HEK293 (cell line): ENCODE measurements around the gene MAP1LC3A.

Source experiments
- CTCF ChIA-PET: fragments of 350-600 bp; formaldehyde crosslinking; extraction: SDS; loops from one replicate; lab custom pipeline; 2021; ENCODE audit warnings: antibody characterized with exemption; lab: Yijun Ruan, JAX
- POLR2A ChIA-PET: fragments of 300-600 bp; formaldehyde crosslinking; extraction: SDS; loops from one replicate; lab custom pipeline; 2020; ENCODE audit warnings: antibody characterized with exemption, inconsistent platforms; lab: Yijun Ruan, JAX
- H3K27ac ChIP-seq: fragments of 200-500 bp; sonication (Bioruptor generic); 2 replicates; pipeline ENCODE4 v1.5.1; 2014; ENCODE audit warnings: low read depth, low read length, control low read depth, inconsistent platforms; ENCODE audit errors: extremely low read depth
- H3K36me3 ChIP-seq, 2 experiments: fragments of 200-500 bp in 1 of 2; sonication (Bioruptor generic) in 1 of 2; 1 replicate in 1 of 2; 2 replicates in 1 of 2; pipeline ENCODE4 v1.5.1; 2014 to 2017; ENCODE audit warnings: inconsistent platforms in 2 of 2, low read length in 2 of 2; ENCODE audit not compliant: control insufficient read depth in 2 of 2, insufficient read depth in 1 of 2
- H3K4me1 ChIP-seq: fragments of 200-500 bp; sonication (Bioruptor generic); 2 replicates; pipeline ENCODE4 v1.5.1; 2014; ENCODE audit warnings: mild to moderate bottlenecking, low read length, inconsistent platforms; ENCODE audit not compliant: control insufficient read depth, insufficient read depth
- H3K4me3 ChIP-seq: 2 replicates; pipeline ENCODE4 v1.5.1; 2011; ENCODE audit warnings: low read depth, mild to moderate bottlenecking, control low read depth, low read length, moderate library complexity
- H3K9me3 ChIP-seq: fragments of 200-500 bp; sonication (Bioruptor generic); 2 replicates; pipeline ENCODE4 v1.5.1; 2014; ENCODE audit warnings: low read depth, low read length, inconsistent platforms; ENCODE audit not compliant: control insufficient read depth, insufficient read depth
- BCL6B ChIP-seq: fragments of 450-650 bp; formaldehyde crosslinking; IDR thresholded peaks from 2 replicates; pipeline ENCODE4 v1.5.1; 2017; ENCODE audit warnings: missing biosample characterization, missing genetic modification characterization
- HOXC10 ChIP-seq: sonication (generic); formaldehyde crosslinking; IDR thresholded peaks from 2 replicates; pipeline ENCODE4 v1.8.1; 2023; ENCODE audit warnings: mild to moderate bottlenecking, missing genetic modification reagents
- KLF8 ChIP-seq: fragments of 450-650 bp; formaldehyde crosslinking; IDR thresholded peaks from 2 replicates; pipeline ENCODE4 v1.5.1; 2016; ENCODE audit warnings: missing biosample characterization, missing genetic modification characterization
- PRDM4 ChIP-seq: fragments of 450-650 bp; formaldehyde crosslinking; IDR thresholded peaks from 2 replicates; pipeline ENCODE4 v1.5.1; 2017; ENCODE audit warnings: missing biosample characterization, missing genetic modification characterization
- REST ChIP-seq: fragments of 450-650 bp; formaldehyde crosslinking; IDR thresholded peaks from 2 replicates; pipeline ENCODE4 v1.5.1; 2016; ENCODE audit warnings: missing biosample characterization, missing genetic modification characterization
- ZBTB17 ChIP-seq: fragments of 450-650 bp; formaldehyde crosslinking; IDR thresholded peaks from 2 replicates; pipeline ENCODE4 v1.5.1; 2016; ENCODE audit warnings: missing biosample characterization, missing genetic modification characterization
- ZBTB21 ChIP-seq: fragments of 450-650 bp; formaldehyde crosslinking; IDR thresholded peaks from 2 replicates; pipeline ENCODE4 v1.5.1; 2017; ENCODE audit warnings: missing biosample characterization, missing genetic modification characterization
- ZFP41 ChIP-seq: fragments of 450-650 bp; formaldehyde crosslinking; IDR thresholded peaks from 2 replicates; pipeline ENCODE4 v1.5.1; 2016; ENCODE audit warnings: missing biosample characterization, missing genetic modification characterization, borderline replicate concordance
- ZNF157 ChIP-seq: fragments of 450-650 bp; formaldehyde crosslinking; IDR thresholded peaks from 2 replicates; pipeline ENCODE4 v1.5.1; 2016; ENCODE audit warnings: missing biosample characterization, missing genetic modification characterization
- ZNF175 ChIP-seq: fragments of 450-650 bp; formaldehyde crosslinking; IDR thresholded peaks from 2 replicates; pipeline ENCODE4 v1.5.1; 2016; ENCODE audit warnings: missing biosample characterization, missing genetic modification characterization
- ZNF19 ChIP-seq: fragments of 450-650 bp; formaldehyde crosslinking; IDR thresholded peaks from 2 replicates; pipeline ENCODE4; 2016; ENCODE audit warnings: missing biosample characterization, missing genetic modification characterization, low read depth
- ZNF202 ChIP-seq: fragments of 450-650 bp; formaldehyde crosslinking; IDR thresholded peaks from 2 replicates; pipeline ENCODE4 v1.5.1; 2016; ENCODE audit warnings: missing biosample characterization, missing genetic modification characterization, borderline replicate concordance
- ZNF24 ChIP-seq: fragments of 450-650 bp; formaldehyde crosslinking; IDR thresholded peaks from 2 replicates; pipeline ENCODE4 v1.5.1; 2016; ENCODE audit warnings: missing biosample characterization, missing genetic modification characterization
- ZNF26 ChIP-seq: fragments of 450-650 bp; formaldehyde crosslinking; IDR thresholded peaks from 2 replicates; pipeline ENCODE4 v1.5.1; 2016; ENCODE audit warnings: missing biosample characterization, missing genetic modification characterization
- ZNF292 ChIP-seq: fragments of 450-650 bp; formaldehyde crosslinking; IDR thresholded peaks from 2 replicates; pipeline ENCODE4 v1.5.1; 2016; ENCODE audit warnings: low read depth, missing biosample characterization, missing genetic modification characterization, borderline replicate concordance
- ZNF302 ChIP-seq: fragments of 450-650 bp; formaldehyde crosslinking; IDR thresholded peaks from 2 replicates; pipeline ENCODE4 v1.5.1; 2016; ENCODE audit warnings: missing biosample characterization, missing genetic modification characterization, low read depth
- ZNF596 ChIP-seq: fragments of 450-650 bp; IDR thresholded peaks from 2 replicates; pipeline ENCODE4 v1.5.0; 2018; ENCODE audit warnings: missing biosample characterization, mild to moderate bottlenecking, missing genetic modification characterization, moderate library complexity
- TF ChIP-seq, protein P1 (sequence below): fragments of 450-650 bp; formaldehyde crosslinking; IDR thresholded peaks from 2 replicates; pipeline ENCODE4; 2016; ENCODE audit warnings: missing biosample characterization, missing genetic modification characterization
- TF ChIP-seq, protein P2 (sequence below): fragments of 450-650 bp; formaldehyde crosslinking; conservative IDR thresholded peaks from 2 replicates; pipeline ENCODE4 v1.5.1; 2016; ENCODE audit warnings: low read depth, missing biosample characterization, missing genetic modification characterization

MAP1LC3A gene

GRCh38 chr20:34577061-34577460 lies 18.5 kb downstream of the MAP1LC3A start:
- Histone ChIP-seq H3K27ac (no peak overlapping the region), H3K9me3 (no peaks in the 10 kb centered on the region), H3K36me3 (peaks cover 0 to 12% of the 10 kb centered on the region in 2 experiments; a peak in 2 of 3 replicates), H3K4me3 (no peak overlapping the region), H3K4me1 (no peaks in the 10 kb centered on the region)
- CTCF ChIA-PET: no interaction called here
- POLR2A ChIA-PET: no interaction called here
- TF ChIP-seq ZNF175 (no peak), ZBTB17 (tag by site-specific recombination) (no peak), ZNF596 (no peak), REST (tag by site-specific recombination) (no peak), KLF8 (tag by site-specific recombination) (no peak), BCL6B (tag by site-specific recombination) (no peak), ZNF292 (tag by site-specific recombination) (no peak), ZFP41 (no peak), ZNF26 (tag by site-specific recombination) (no peak), ZNF24 (tag by site-specific recombination) (no peak), ZNF202 (tag by site-specific recombination) (no peak), PRDM4 (no peak), ZNF302 (tag by site-specific recombination) (no peak)
- TF ChIP-seq, protein P1, sequence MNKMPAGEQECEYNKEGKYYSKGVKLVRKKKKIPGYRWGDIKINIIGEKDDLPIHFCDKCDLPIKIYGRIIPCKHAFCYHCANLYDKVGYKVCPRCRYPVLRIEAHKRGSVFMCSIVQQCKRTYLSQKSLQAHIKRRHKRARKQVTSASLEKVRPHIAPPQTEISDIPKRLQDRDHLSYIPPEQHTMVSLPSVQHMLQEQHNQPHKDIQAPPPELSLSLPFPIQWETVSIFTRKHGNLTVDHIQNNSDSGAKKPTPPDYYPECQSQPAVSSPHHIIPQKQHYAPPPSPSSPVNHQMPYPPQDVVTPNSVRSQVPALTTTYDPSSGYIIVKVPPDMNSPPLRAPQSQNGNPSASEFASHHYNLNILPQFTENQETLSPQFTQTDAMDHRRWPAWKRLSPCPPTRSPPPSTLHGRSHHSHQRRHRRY: no peak

DNA sequence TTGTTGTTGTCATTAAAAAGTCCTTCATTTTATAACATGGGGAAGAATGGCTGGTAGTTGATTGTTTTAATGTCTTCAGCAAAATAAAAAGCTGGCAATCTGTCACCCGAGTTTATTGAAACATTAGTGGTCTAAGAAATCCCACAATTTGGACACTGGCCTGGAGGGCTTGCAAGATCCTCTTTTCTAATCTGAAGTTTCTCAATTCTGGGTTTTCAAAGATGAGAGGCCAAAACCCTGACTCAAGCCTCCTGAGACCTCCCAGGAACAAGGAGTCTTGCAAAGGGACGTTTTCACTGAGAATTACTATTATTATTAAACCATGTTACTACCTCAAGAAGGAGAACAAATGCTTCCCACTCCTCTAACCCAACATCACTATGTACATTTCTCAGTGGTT lies 19.5 kb downstream of the MAP1LC3A start:
- no peaks in the 10 kb centered on the region for H3K9me3 ChIP-seq
- H3K4me3 ChIP-seq: no peak overlapping the region
- ChIA-PET CTCF (interaction anchor here (0.7 to 3.5 kb wide), 6 partner anchors 129 to 464 kb away, joined by 3 to 21 read pairs (median 6); no protein-coding TSS in a partner anchor), POLR2A (no interaction called here)
- H3K4me1 ChIP-seq: no peaks in the 10 kb centered on the region
- H3K36me3 ChIP-seq: peaks cover 0 to 12% of the 10 kb centered on the region in 2 experiments; a peak in 1 of 3 replicates
- no peak overlapping the region for H3K27ac ChIP-seq
- no peak for TF ChIP-seq ZBTB21 (tag by site-specific recombination)
- TF ChIP-seq, protein P2, sequence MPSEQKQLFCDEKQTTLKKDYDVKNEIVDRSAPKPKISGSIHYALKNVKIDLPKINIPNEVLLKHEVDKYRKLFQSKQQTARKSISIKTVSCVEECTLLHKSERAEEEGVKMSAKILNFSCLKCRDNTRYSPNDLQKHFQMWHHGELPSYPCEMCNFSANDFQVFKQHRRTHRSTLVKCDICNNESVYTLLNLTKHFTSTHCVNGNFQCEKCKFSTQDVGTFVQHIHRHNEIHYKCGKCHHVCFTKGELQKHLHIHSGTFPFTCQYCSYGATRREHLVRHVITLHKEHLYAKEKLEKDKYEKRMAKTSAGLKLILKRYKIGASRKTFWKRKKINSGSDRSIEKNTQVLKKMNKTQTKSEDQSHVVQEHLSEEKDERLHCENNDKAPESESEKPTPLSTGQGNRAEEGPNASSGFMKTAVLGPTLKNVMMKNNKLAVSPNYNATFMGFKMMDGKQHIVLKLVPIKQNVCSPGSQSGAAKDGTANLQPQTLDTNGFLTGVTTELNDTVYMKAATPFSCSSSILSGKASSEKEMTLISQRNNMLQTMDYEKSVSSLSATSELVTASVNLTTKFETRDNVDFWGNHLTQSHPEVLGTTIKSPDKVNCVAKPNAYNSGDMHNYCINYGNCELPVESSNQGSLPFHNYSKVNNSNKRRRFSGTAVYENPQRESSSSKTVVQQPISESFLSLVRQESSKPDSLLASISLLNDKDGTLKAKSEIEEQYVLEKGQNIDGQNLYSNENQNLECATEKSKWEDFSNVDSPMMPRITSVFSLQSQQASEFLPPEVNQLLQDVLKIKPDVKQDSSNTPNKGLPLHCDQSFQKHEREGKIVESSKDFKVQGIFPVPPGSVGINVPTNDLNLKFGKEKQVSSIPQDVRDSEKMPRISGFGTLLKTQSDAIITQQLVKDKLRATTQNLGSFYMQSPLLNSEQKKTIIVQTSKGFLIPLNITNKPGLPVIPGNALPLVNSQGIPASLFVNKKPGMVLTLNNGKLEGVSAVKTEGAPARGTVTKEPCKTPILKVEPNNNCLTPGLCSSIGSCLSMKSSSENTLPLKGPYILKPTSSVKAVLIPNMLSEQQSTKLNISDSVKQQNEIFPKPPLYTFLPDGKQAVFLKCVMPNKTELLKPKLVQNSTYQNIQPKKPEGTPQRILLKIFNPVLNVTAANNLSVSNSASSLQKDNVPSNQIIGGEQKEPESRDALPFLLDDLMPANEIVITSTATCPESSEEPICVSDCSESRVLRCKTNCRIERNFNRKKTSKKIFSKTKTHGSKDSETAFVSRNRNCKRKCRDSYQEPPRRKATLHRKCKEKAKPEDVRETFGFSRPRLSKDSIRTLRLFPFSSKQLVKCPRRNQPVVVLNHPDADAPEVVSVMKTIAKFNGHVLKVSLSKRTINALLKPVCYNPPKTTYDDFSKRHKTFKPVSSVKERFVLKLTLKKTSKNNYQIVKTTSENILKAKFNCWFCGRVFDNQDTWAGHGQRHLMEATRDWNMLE (tag by site-specific recombination): no peak
- no peak for TF ChIP-seq ZNF157
- TF ChIP-seq ZNF19 (tag by site-specific recombination): no peak
- no peak for TF ChIP-seq HOXC10 (CRISPR knock-in tag)
